ENCODE measurements around the gene INO80D. TPM values are rescaled to one million over a fixed set of nuclear protein-coding genes. Genes with fewer than 3 reads are reported as not detected.

INO80D gene
- total and polyA plus RNA-seq, 2 of the 8 experiments (the other 6 are each of a cell fraction or from before 2014, with no cell fraction given) = 6.2 to 37.4 TPM

GRCh38 chr2:205972113-205972512 is 113.9 kb downstream of the INO80D start:
- Histone ChIP-seq H3K4ac (replicated peaks; ENCODE audit: insufficient read length, low read depth, low read length) (no peak overlapping the region), H4K91ac (replicated peaks; ENCODE audit: insufficient read length, low read length) (no peak overlapping the region), H3K36me3 (ENCODE audit: control insufficient read depth in 2 of 4, insufficient read depth in 4 of 4, low read length in 3 of 4) (0 out of 8 replicates have a peak, but pooled peaks cover 0 to 2% (median 0%) of the 10 kb centered on the region in 4 experiments), H4K8ac (ENCODE audit: extremely low read depth, insufficient read depth, low read length) (no peak overlapping the region), H3K79me1 (ENCODE audit: low read depth, low read length) (no peaks in the 10 kb centered on the region; the same call in 1 of the 2 replicates), H2BK12ac (ENCODE audit: low read depth, low read length) (no peak overlapping the region), H3K27ac (ENCODE audit: low read depth, low read length) (no peak overlapping the region), H3K23ac (ENCODE audit: insufficient read length) (no peak overlapping the region), H4K5ac (ENCODE audit: insufficient read length, low read depth, low read length) (no peak overlapping the region), H3K14ac (ENCODE audit: insufficient read length) (no peak overlapping the region), H3K9ac (replicated peaks in 1 of 4; ENCODE audit: extremely low read depth in 1 of 4, low read depth in 3 of 4, low read length in 3 of 4) (no peak overlapping the region), H3K9me3 (ENCODE audit: insufficient read depth in 2 of 2, low read depth in 1 of 2, low read length in 1 of 2) (no peaks in the 10 kb centered on the region), H2AFZ (ENCODE audit: low read length) (no peak overlapping the region), H3K4me1 (replicated peaks in 1 of 4; ENCODE audit: control insufficient read depth in 3 of 4, insufficient read depth in 4 of 4, low read length in 3 of 4) (peaks cover 0 to 4% (median 2%) of the 10 kb centered on the region in 4 experiments; a peak in 2 of 7 replicates), H3K27me3 (replicated peaks in 1 of 4; ENCODE audit: control insufficient read depth in 3 of 4, extremely low read depth in 1 of 4, insufficient read depth in 3 of 4, low read length in 3 of 4) (no peaks in the 10 kb centered on the region), H3K56ac (replicated peaks; ENCODE audit: insufficient read length, low read depth, low read length) (no peak overlapping the region), H2AK5ac (ENCODE audit: low read depth, low read length) (no peak overlapping the region), H3K79me2 (ENCODE audit: control insufficient read depth in 1 of 2, insufficient read depth in 2 of 2, low read length in 2 of 2) (no peaks in the 10 kb centered on the region), H2BK15ac (ENCODE audit: low read length) (no peak overlapping the region), H3K18ac (ENCODE audit: extremely low read depth, low read length) (no peak overlapping the region), H3K4me3 (ENCODE audit: extremely low read depth in 1 of 4, insufficient read depth in 2 of 4, low read depth in 3 of 4, low read length in 4 of 4) (no peak overlapping the region), H3K4me2 (ENCODE audit: insufficient read depth in 1 of 2, low read depth in 2 of 2, low read length in 2 of 2) (no peak overlapping the region), H3K23me2 (ENCODE audit: low read depth, low read length) (no peaks in the 10 kb centered on the region), H2BK5ac (ENCODE audit: low read depth, low read length) (no peak overlapping the region), H2BK20ac (ENCODE audit: low read length) (peak overlapping the region; percentile 40; the same call in 1 of the 2 replicates), H4K20me1 (replicated peaks in 1 of 2; ENCODE audit: control insufficient read depth in 1 of 2, insufficient read depth in 2 of 2, low read length in 2 of 2) (no peaks in the 10 kb centered on the region), H2BK120ac (replicated peaks; ENCODE audit: low read depth, low read length) (no peak overlapping the region)
- no peak for FAIRE-seq
- WGBS, 2 experiments (ENCODE audit: extremely low coverage in 1 of 2, insufficient coverage in 1 of 2, insufficient read length in 1 of 2, insufficient replicate concordance in 2 of 2, low coverage in 1 of 2, low lambda C conversion rate in 2 of 2, missing lambda C conversion rate in 1 of 2) = 94% methylated on average over 1 of the region's 1 CpG; no CpG with 5 or more reads in 1 of the 2 experiments
- CTCF ChIA-PET (ENCODE audit: partially characterized antibody) = interaction anchor here (0.7 to 1.9 kb wide), 8 partner anchors 11 to 182 kb away, joined by 3 to 8 read pairs (median 3); no protein-coding TSS in a partner anchor
- POLR2A ChIA-PET (ENCODE audit: partially characterized antibody) = interaction anchor here (0.6 to 1.2 kb wide), 3 partner anchors 35 to 165 kb away, joined by 3 to 5 read pairs (median 3); no protein-coding TSS in a partner anchor
- DNase-seq (ENCODE audit: low read depth in 1 of 2, low spot score in 2 of 2) = no peak
- TF ChIP-seq SP2 (IDR thresholded peaks at IDR 0.05; ENCODE audit: low read length) = no peak
- no peak for TF ChIP-seq SP1 (IDR thresholded peaks at IDR 0.05; ENCODE audit: low read depth, low read length)
- TF ChIP-seq CBX5 (IDR thresholded peaks at IDR 0.05; ENCODE audit: low read depth, low read length) = no peak
- TF ChIP-seq HDAC2 (IDR thresholded peaks at IDR 0.05; ENCODE audit: borderline replicate concordance in 1 of 2, low read depth in 2 of 2, low read length in 2 of 2) = no peak
- no peak for TF ChIP-seq MAX (IDR thresholded peaks at IDR 0.05)
- TF ChIP-seq NANOG (IDR thresholded peaks at IDR 0.05; ENCODE audit: insufficient read depth, low read depth, low read length, poor library complexity, severe bottlenecking) = no peak
- TF ChIP-seq MAFK (IDR thresholded peaks at IDR 0.05; ENCODE audit: low read depth, low read length) = no peak
- TF ChIP-seq PHF8 (conservative IDR thresholded peaks at IDR 0.05; ENCODE audit: low read depth, low read length) = no peak
- no peak for TF ChIP-seq GTF2F1 (IDR thresholded peaks at IDR 0.05; ENCODE audit: borderline replicate concordance, low read depth, low read length)
- TF ChIP-seq YY1 (IDR thresholded peaks at IDR 0.05; ENCODE audit: low read depth, low read length) = no peak
- TF ChIP-seq EGR1 (IDR thresholded peaks at IDR 0.05; ENCODE audit: borderline replicate concordance, low read depth, low read length) = no peak
- no peak for TF ChIP-seq RFX5 (IDR thresholded peaks at IDR 0.05; ENCODE audit: borderline replicate concordance, low read depth, low read length)

Measured in H1 (cell line).